CD14-positive monocyte (primary cell): ENCODE data around the gene PLXNA4. TPM values are rescaled to one million over a fixed set of nuclear protein-coding genes. Genes with fewer than 3 reads are reported as not detected.

Experiments used
- DNase-seq, 3 donors: peaks; one replicate each; pipeline ENCODE4 v3.0.0-alpha.2; 2011 to 2022
- H2AFZ ChIP-seq: 2 replicates; pipeline ENCODE4 v1.6.0; 2012; ENCODE audit warnings: mild to moderate bottlenecking, low read depth, low read length, inconsistent platforms; ENCODE audit not compliant: insufficient read depth, poor library complexity, severe bottlenecking
- H3K27ac ChIP-seq, 2 donors: 1 replicate in 1 of 2; 2 replicates in 1 of 2; pipeline ENCODE4 v1.5.1; 2012 to 2013; ENCODE audit warnings: low read length in 2 of 2, control low read depth in 1 of 2, inconsistent platforms in 1 of 2, low read depth in 1 of 2, mild to moderate bottlenecking in 1 of 2
- H3K27me3 ChIP-seq, 2 donors: one replicate each; pipeline versions ENCODE4 v1.6.0 to v1.6.1; 2011 to 2013; ENCODE audit warnings: low read length in 2 of 2; ENCODE audit not compliant: control insufficient read depth in 2 of 2, insufficient read depth in 2 of 2
- H3K36me3 ChIP-seq, 2 donors: replicated peaks in 1 of 2; 1 replicate in 1 of 2; 2 replicates in 1 of 2; pipeline versions ENCODE4 v1.5.1 to v1.6.1; 2012 to 2013; ENCODE audit warnings: low read length in 2 of 2, control low read depth in 1 of 2, inconsistent platforms in 1 of 2, mild to moderate bottlenecking in 1 of 2; ENCODE audit not compliant: insufficient read depth in 2 of 2, control insufficient read depth in 1 of 2
- H3K4me1 ChIP-seq, 2 donors: 1 replicate in 1 of 2; 2 replicates in 1 of 2; pipeline versions ENCODE4 v1.5.1 to v1.6.1; 2012 to 2013; ENCODE audit warnings: low read length in 2 of 2, control low read depth in 1 of 2, inconsistent platforms in 1 of 2, mild to moderate bottlenecking in 1 of 2, moderate library complexity in 1 of 2; ENCODE audit not compliant: insufficient read depth in 2 of 2, control insufficient read depth in 1 of 2
- H3K4me2 ChIP-seq: replicated peaks from 2 replicates; pipeline ENCODE3; 2012; ENCODE audit warnings: low read length, moderate library complexity, mild to moderate bottlenecking; ENCODE audit not compliant: poor library complexity, severe bottlenecking; ENCODE audit errors: extremely low read depth
- H3K4me3 ChIP-seq, 3 experiments: fragments of 200-600 bp in 1 of 3; sonication (generic) in 1 of 3; replicated peaks in 1 of 3; 1 replicate in 2 of 3; 2 replicates in 1 of 3; pipeline ENCODE4 v1.5.1; 2011 to 2013; ENCODE audit warnings: low read length in 3 of 3, mild to moderate bottlenecking in 3 of 3, control low read depth in 2 of 3, low read depth in 2 of 3, inconsistent platforms in 1 of 3, moderate library complexity in 1 of 3
- H3K79me2 ChIP-seq: 2 replicates; pipeline ENCODE4 v1.6.0; 2012; ENCODE audit warnings: mild to moderate bottlenecking, control low read depth, inconsistent platforms, low read length, moderate library complexity; ENCODE audit not compliant: insufficient read depth
- H3K9ac ChIP-seq: 2 replicates; pipeline ENCODE4 v1.6.0; 2017; ENCODE audit warnings: low read length, mild to moderate bottlenecking; ENCODE audit not compliant: insufficient read depth, poor library complexity, severe bottlenecking
- H3K9me3 ChIP-seq, 2 donors: replicated peaks in 1 of 2; 1 replicate in 1 of 2; 2 replicates in 1 of 2; pipeline versions ENCODE4 v1.5.1 to v1.6.1; 2012 to 2013; ENCODE audit warnings: low read length in 2 of 2, control low read depth in 1 of 2; ENCODE audit not compliant: control insufficient read depth in 1 of 2, insufficient read depth in 1 of 2
- H4K20me1 ChIP-seq: 2 replicates; pipeline ENCODE4 v1.6.0; 2012; ENCODE audit warnings: mild to moderate bottlenecking, low read length, control low read depth, moderate library complexity; ENCODE audit not compliant: insufficient read depth
- H3K27ac Mint-ChIP-seq, 7 donors: one replicate each; pipeline ENCODE4 v1.8.0; 2020; ENCODE audit warnings: mild to moderate bottlenecking in 7 of 7, mixed read lengths in 7 of 7, moderate library complexity in 6 of 7, inconsistent platforms in 2 of 7
- H3K27me3 Mint-ChIP-seq, 3 donors: one replicate each; pipeline ENCODE4 v1.8.0; 2021 to 2022; ENCODE audit warnings: low read depth in 3 of 3, mild to moderate bottlenecking in 3 of 3, mixed read lengths in 3 of 3, moderate library complexity in 3 of 3, inconsistent platforms in 1 of 3
- H3K36me3 Mint-ChIP-seq, 2 donors: one replicate each; pipeline ENCODE4 v1.8.0; 2020; ENCODE audit warnings: mixed read lengths in 2 of 2, inconsistent platforms in 1 of 2, mild to moderate bottlenecking in 1 of 2
- H3K4me1 Mint-ChIP-seq: one replicate; pipeline ENCODE4 v1.8.0; 2020; ENCODE audit warnings: mild to moderate bottlenecking, mixed read lengths
- H3K4me3 Mint-ChIP-seq, 2 donors: one replicate each; pipeline ENCODE4 v1.8.0; 2020; ENCODE audit warnings: mild to moderate bottlenecking in 2 of 2, mixed read lengths in 2 of 2, moderate library complexity in 1 of 2
- H3K9me3 Mint-ChIP-seq, 7 donors: one replicate each; pipeline ENCODE4 v1.8.0; 2020 to 2022; ENCODE audit warnings: mixed read lengths in 7 of 7, mild to moderate bottlenecking in 6 of 7, moderate library complexity in 6 of 7, inconsistent platforms in 2 of 7
- WGBS: methylation state at CpG from one replicate; pipeline ENCODE4 v1.1.5; 2013; ENCODE audit warnings: missing lambda C conversion rate; ENCODE audit not compliant: insufficient coverage; 5-methylcytosine and 5-hydroxymethylcytosine counted together
- intact Hi-C, 2 donors: fragments of 100-400 bp; cut with micrococcal nuclease; formaldehyde crosslinking; loops; one replicate each; pipeline versions ENCODE4 v1.15.0 to v1.15.1; 2023
- polyA plus RNA-seq, 3 donors: library from polyadenylated mRNA; depleted of rRNA in 1 of 3; unstranded in 2 of 3; stranded (reverse) in 1 of 3; fragments of 300-500 nt in 2 of 3; fragments of >200 nt in 1 of 3; fragmentation: Illumina TruSeq in 2 of 3; gene quantifications; 1 replicate in 2 of 3; 2 replicates in 1 of 3; pipeline ENCODE4 v1.2.3, GENCODE V29; 2012 to 2021
- TF ChIP-seq, protein P1 (sequence below): fragments of 200-600 bp; IDR thresholded peaks from one replicate; pipeline ENCODE4 v1.8.0; 2022; ENCODE audit warnings: antibody characterized with exemption, mild to moderate bottlenecking

The PLXNA4 gene
- polyA plus RNA-seq, 3 donors, result not detected

DNA sequence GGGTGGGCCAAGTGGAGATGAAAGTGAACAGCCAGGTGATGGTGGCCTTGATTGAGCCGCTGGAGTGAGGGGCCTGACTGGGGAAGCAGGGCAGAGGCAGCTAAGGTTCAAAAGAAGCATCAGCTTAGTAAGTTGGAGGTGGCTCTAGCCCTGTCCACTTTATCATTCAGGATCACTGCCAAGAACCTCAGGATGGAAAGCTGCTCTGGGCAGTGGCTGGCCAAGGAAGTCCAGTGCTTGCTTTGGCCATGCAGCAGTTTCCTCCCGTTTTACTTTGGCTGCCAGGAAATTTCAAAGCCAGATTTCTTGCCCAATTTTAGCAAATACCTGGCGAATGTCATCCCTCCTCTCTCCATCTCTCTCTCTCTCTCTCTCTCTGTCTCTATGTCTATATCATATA, 384.9 kb downstream of the PLXNA4 start:
- intact Hi-C loops, result no loop called here
- H3K4me3 ChIP-seq, result no peak overlapping the region
- H3K27ac Mint-ChIP-seq, result no peak overlapping the region
- no peaks in the 10 kb centered on the region for H4K20me1 ChIP-seq
- H3K4me3 Mint-ChIP-seq, result no peak overlapping the region
- no peak overlapping the region for H2AFZ ChIP-seq
- DNase-seq, result no peak
- no peaks in the 10 kb centered on the region for H3K36me3 ChIP-seq
- H3K27me3 ChIP-seq, result peaks cover 0 to 2% of the 10 kb centered on the region in 2 donors
- WGBS, result 83% methylated on average over 2 of the region's 3 CpGs
- H3K9me3 Mint-ChIP-seq, result peaks cover 12 to 29% (median 18%) of the 10 kb centered on the region in 7 donors
- no peak overlapping the region for H3K27ac ChIP-seq
- H3K79me2 ChIP-seq, result no peaks in the 10 kb centered on the region
- no peaks in the 10 kb centered on the region for H3K36me3 Mint-ChIP-seq
- no peak overlapping the region for H3K9ac ChIP-seq
- no peak overlapping the region for H3K4me2 ChIP-seq
- no peaks in the 10 kb centered on the region for H3K4me1 ChIP-seq
- H3K4me1 Mint-ChIP-seq, result no peaks in the 10 kb centered on the region
- H3K9me3 ChIP-seq, result peaks cover 17 to 22% of the 10 kb centered on the region in 2 donors
- peaks cover 3 to 4% (median 3%) of the 10 kb centered on the region in 3 donors for H3K27me3 Mint-ChIP-seq
- TF ChIP-seq, protein P1, sequence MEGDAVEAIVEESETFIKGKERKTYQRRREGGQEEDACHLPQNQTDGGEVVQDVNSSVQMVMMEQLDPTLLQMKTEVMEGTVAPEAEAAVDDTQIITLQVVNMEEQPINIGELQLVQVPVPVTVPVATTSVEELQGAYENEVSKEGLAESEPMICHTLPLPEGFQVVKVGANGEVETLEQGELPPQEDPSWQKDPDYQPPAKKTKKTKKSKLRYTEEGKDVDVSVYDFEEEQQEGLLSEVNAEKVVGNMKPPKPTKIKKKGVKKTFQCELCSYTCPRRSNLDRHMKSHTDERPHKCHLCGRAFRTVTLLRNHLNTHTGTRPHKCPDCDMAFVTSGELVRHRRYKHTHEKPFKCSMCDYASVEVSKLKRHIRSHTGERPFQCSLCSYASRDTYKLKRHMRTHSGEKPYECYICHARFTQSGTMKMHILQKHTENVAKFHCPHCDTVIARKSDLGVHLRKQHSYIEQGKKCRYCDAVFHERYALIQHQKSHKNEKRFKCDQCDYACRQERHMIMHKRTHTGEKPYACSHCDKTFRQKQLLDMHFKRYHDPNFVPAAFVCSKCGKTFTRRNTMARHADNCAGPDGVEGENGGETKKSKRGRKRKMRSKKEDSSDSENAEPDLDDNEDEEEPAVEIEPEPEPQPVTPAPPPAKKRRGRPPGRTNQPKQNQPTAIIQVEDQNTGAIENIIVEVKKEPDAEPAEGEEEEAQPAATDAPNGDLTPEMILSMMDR, result no peak

DNA sequence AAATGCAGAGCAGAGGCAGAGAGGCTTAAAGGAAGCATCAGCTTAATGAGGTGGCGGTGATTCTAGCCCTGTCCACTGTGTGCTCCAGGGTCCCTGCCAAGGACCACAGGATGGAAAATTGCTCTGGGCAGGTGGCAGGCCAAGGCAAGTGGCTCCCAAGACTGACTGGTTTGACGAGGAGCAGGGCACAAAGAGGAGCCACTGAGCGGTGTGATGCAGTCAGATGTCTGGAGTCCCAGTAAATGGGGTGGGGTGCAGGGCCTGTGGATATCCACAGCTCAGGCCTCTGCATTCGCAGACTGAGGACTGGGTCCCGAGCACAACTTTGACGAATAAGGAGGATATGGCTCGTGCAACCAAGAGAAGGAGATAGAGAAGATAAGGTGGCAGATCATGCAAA, 385.6 kb downstream of the PLXNA4 start:
- Mint-ChIP-seq H3K4me3 (no peak overlapping the region), H3K4me1 (no peaks in the 10 kb centered on the region), H3K27ac (no peak overlapping the region), H3K27me3 (peaks cover 3 to 4% (median 3%) of the 10 kb centered on the region in 3 donors), H3K9me3 (peaks cover 12 to 30% (median 22%) of the 10 kb centered on the region in 7 donors), H3K36me3 (no peaks in the 10 kb centered on the region)
- H3K9ac ChIP-seq, result no peak overlapping the region
- no peaks in the 10 kb centered on the region for H3K36me3 ChIP-seq
- intact Hi-C loops, result no loop called here
- WGBS, result 90% methylated on average over 7 of the region's 7 CpGs
- H2AFZ ChIP-seq, result no peak overlapping the region
- no peak overlapping the region for H3K4me3 ChIP-seq
- H3K4me2 ChIP-seq, result no peak overlapping the region
- no peak overlapping the region for H3K27ac ChIP-seq
- DNase-seq, result no peak
- no peaks in the 10 kb centered on the region for H4K20me1 ChIP-seq
- TF ChIP-seq, protein P1, result no peak
- no peaks in the 10 kb centered on the region for H3K4me1 ChIP-seq
- H3K27me3 ChIP-seq, result peaks cover 0 to 2% of the 10 kb centered on the region in 2 donors
- H3K79me2 ChIP-seq, result no peaks in the 10 kb centered on the region
- H3K9me3 ChIP-seq, result peaks cover 23 to 28% of the 10 kb centered on the region in 2 donors
